Brain pericyte (primary cell): ENCODE data around the gene CPT1C.
"Not testable (repeated sequence)": the region's sequence is repeated elsewhere in the genome, so short reads cannot be mapped to it uniquely, and the experiment has no call there.

Source experiments
- DNase-seq: peaks from one replicate; pipeline ENCODE4 v3.0.0-alpha.2; 2012; ENCODE audit warnings: low read depth, low spot score

Gene CPT1C

DNA sequence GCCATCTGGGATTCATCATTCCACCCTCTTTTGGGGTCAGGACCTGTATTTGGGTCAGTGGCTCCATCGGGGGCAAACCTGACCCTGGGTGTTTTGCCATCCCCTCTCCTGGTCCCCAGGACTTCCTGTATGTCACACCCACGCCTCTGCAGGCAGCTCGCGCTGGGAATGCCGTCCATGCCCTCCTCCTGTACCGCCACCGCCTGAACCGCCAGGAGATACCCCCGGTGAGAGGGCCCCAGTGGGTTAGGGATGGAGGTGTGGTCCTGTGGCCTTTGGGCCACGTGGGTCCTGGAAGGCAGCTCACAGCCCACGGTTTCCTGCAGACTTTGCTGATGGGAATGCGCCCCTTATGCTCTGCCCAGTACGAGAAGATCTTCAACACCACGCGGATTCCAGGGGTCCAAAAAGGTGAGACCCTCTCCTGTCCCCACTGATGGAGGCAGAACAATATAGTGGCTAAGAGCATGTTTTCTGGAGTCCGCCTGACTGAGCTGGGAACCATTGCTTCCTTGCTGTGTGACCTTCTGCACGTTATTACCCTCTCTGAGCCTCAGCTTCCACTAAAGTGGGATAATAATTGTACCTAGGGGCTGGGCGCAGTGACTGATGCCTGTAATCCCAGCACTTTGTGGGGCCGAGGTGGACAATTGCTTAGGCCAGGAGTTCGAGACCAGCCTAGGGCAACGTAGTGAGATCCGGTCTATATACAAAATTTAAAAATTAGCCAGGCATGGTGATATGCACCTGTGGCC is 14.1 kb downstream of the CPT1C start:
- DNase-seq, result no peak

GRCh38 chr19:49705919-49706318 is 15.0 kb downstream of the CPT1C start:
- DNase-seq, result no peak

DNA sequence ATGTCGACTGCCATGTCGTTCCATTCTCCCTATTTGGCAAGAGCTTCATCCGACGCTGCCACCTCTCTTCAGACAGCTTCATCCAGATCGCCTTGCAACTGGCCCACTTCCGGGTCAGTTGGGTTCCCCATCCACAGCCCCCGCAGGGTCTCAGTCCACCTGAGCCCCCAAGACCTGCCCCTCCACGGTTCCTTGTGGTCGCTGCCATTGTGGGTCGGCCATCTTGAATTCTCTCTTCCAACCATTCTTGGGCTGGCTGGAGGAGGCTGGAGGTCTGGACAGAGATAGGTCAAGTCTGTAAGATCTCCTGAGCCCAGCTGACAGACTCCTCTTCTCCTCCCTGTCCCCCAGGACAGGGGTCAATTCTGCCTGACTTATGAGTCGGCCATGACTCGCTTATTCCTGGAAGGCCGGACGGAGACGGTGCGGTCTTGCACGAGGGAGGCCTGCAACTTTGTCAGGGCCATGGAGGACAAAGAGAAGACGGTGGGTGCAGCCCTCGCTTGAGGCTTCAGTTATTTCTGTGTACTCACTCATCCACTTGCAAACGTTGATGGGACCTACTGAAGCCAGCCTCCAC is 19.5 kb downstream of the CPT1C start:
- no peak for DNase-seq

DNA sequence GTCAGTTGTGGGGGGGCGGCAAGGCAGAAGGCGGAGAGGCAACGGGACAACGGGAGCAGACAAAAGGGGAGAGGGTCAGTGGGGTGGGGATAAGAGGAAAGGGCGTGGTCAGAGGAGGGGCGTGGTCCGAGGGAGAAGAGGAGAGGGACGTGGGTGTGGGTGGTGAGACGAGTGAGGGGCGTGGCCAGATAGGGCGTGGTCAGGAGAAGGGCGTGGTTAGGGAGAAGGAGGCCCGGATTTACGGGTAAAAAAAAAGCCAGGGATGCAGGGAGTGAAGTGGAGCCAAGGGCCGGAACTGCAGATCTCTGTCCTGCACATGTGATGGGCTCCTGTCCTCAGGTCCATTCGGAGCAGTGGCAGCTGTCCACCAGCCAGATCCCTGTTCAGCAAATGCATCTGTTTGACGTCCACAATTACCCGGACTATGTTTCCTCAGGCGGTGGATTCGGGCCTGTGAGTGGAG is 21.5 kb downstream of the CPT1C start:
- no peak for DNase-seq

DNA sequence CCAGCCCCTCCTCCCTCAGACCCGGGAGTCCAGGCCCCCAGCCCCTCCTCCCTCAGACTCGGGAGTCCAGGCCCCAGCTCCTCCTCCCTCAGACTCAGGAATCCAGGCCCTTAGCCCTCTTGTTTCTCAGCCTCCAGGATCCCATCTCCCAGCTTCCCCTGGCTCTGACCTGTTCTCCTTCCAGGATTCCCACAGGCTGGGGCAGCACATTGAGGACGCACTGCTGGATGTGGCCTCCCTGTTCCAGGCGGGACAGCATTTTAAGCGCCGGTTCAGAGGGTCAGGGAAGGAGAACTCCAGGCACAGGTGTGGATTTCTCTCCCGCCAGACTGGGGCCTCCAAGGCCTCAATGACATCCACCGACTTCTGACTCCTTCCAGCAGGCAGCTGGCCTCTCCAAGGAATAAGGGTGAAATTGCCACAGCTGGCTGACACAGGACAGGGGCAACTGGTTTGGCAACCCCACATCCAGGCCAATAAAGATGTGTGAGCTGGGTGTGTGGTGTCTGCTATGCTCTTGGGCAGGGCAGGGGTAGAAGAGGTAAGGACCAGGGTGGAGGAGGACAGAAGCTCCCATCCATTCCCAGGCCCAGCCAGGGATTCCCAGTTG is 22.4 kb downstream of the CPT1C start:
- no peak for DNase-seq

DNA sequence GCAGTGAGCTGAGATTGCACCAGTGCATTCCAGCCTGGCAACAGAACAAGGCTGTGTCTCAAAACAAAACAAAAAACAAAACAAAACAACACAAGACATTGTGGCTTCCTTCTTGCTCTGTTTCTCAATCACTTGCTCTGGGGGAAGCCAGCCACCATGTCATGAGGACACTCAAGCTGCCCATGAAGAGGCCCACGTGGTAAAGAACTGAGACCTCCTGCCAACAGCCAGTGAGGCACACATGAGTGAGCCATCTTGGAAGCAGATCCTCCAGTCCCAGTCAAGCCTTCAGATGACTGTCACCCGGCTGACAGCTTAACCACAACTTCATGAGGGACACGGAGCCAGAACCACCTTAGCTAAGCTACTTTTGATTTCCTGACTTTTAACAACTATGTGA is 25.2 kb downstream of the CPT1C start:
- DNase-seq, result no peak

DNA sequence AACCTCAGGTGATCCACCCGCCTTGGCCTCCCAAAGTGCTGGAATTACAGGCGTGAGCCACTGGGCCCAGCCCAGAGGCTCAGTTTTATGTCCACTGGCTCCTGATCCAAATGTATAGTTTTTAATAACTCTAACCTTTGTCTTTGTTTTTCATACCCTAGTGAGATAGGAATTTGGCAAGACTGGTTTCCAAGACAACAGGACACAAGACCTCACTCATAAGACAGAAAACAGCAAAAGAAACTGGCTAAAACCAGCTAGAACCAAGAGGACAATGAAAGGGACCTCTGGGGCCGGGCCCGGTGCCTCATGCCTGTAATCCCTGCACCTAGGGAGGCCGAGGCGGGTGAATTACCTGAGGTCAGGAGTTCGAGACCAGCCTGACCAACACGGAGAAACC is 27.6 kb downstream of the CPT1C start:
- DNase-seq, result peak; percentile 20

GRCh38 chr19:49718991-49719390 is 28.1 kb downstream of the CPT1C start:
- DNase-seq, result no peak

GRCh38 chr19:49719420-49719819 is 28.5 kb downstream of the CPT1C start:
- DNase-seq, result not testable (repeated sequence)

DNA sequence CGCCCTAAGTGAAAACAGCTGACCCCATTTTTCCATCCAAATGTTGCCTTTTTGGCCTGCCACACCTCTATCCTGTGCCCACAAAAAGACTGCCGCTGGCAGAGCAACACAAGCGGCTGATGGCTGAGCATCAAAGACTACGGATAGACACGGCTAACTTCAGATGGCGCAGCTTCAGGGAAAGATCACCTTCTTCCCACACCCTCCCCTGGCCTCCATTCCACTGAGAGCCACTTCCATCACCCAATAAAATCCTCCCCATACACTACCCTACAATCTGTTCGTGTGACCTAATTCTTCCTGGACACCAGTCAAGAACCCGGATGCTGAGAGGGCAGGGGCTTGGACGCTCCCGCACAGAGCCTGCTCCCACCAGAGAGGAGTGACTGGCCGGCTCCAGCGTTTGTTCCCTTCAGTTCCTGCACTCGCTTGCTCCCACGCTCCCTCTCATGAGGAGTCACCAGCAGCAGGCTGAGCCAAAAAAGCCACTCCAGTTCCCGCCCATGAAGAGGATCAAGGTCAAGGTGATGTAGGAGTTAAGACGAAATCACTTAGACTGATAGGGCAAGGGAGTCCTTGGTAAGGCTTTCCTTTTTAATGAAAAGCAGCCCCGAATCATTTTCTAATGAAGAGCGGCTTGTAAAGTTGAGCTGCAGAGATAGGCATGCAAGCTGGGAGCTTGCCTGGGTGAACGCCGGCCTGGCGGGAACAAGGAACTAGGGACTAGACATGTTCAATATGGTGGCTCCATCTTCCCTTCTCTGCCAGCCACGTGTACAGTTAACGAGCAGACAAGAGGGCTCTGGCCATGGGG is 36.5 kb downstream of the CPT1C start:
- DNase-seq, result no peak

DNA sequence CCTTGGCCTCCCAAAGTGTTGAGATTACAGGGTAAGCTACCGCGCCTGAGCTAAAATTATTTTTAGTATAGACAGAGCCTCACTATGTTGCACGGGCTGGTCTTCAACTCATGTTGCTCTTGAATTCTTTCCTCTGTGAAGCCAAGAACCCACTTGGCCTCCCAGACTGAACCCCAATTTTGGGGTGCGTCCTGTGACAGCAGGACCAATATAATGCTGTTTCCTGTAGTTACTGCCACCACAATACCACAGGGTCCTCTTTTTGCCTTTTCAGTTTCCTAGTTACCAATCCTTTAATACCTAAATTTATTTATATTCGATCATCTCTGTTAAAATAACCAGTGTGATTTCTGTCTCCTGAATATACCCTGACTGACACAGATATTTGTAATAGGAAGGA is 39.2 kb downstream of the CPT1C start:
- DNase-seq, result no peak

DNA sequence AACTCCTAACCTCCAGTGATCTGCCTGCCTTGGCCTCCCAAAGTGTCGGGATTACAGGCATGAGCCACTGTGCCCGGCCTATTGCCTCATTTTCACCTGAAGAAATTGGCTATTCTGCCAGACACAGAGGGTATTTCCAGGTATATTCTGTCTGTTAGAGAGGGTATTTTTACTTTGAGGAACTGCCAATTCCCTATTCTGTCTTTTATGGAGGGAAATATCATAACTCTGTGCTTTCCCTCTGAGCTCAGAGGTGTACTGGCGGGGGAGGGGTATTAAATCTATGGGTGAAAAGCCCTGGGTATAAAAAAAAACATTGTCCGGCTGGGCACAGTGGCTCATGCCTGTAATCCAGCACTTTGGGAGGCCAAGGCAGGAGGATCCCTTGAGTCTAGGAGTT is 47.4 kb downstream of the CPT1C start:
- no peak for DNase-seq

GRCh38 chr19:49739098-49739497 is 48.2 kb downstream of the CPT1C start:
- no peak for DNase-seq

DNA sequence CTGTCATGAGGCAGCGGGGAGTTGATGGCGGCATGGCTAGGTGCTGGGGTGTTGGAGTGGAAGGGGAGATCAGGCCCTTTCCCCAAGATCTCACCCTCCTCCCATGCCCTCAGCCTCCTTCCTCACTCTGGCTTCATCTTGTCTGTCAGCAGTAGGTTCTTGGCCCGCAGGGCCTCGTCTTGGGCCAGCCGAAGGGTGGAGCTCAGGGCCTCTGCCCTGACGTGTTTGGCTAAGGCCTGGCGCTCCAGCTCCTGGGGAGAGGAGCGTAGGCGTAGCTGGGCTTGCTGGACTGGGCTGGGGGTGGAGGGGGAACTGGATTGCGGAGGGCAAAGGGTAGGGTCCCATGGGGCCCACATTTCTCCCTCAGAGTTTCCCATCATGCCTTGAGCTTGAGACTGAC is 49.0 kb downstream of the CPT1C start:
- no peak for DNase-seq

GRCh38 chr19:49741210-49741844 is 50.4 kb downstream of the CPT1C start:
- no peak for DNase-seq

DNA sequence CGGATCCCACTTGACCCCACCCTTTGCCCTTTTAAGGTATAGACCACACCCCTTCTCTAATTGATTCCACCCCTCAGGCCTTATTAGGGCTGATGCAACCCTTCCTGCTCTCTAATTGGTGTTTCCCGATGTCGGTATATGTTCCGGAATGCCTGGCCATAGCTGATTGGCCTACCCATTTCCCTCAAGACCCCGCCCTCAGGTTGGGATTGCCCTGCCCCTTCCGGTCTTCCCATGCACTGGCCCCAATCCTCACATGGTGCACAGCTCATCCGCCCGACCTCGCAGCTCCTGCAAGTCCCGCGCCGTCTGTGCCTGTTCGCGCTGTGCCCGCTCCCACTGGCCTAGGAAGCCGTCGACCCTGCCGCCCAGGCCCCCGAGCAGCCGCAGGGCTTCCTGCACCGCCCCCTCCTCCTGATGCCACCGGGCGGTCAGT is 54.0 kb downstream of the CPT1C start:
- no peak for DNase-seq

DNA sequence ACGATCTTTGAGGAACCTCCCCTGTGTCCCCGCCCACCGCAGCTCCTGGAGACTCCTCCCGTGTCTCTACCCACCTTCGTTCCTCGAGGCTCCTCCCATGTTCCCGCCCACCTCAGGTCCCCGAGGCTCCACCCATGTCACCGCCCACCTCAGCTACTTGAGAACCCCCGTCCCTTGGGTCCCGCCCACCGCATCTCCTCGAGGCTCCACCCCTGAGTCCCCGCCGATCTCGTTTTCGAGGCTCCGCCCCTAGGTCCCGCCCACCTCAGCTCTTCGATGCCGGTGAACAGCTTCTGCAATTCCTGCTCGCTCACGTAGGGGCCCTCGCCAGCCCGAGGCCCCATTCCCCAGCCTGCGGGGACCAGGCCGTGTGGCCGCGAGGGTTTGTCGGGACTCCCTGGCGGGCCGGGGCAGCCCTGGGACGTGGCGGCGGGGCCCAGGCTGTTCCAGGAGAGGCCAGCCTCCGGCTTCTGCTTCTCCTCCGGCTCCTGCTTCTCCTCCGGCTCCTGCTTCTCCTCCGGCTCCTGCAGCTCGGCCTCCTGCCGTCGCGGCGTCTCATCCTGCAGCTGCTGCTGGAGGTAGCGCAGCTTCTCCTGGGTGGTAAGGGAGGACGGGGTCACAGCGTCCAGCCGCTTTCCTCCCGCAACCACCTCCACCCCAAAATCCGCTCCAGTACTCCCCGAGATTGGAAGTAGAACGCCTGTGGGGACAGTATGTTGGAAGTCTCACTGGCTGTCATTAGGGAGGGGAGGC is 55.5 kb downstream of the CPT1C start:
- DNase-seq, result no peak

DNA sequence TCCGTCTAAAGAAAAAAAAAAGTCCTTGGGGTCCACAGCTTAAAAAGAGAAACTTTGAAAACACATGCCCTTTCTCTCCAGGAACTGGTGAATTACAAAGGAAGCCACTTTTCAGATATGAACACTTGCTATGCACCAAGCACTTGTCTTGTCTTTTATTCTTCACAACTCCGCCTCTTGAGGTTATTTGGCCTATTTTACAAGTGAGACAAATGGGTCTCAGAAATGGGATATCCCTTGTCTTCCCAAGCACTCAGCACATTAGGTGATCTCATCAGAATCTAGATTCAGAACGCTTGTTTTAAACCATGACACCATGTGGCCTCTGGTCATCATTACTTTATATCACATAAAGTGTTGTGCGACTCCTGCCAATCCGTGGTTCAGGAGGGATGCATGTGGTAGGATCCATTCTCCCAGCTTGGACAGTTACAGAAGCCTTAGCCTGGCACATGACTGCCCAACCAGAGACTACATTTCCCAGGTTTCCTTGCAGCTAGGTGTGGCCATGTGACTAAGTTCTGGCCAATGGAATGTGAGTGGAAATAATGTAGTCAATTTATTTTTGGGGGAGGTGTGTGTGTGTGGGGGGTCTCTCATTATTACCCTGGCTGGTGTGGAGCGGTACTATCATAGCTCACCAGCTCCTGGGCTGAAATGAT is 58.3 kb downstream of the CPT1C start:
- DNase-seq, result no peak

GRCh38 chr19:49749771-49750170 is 58.9 kb downstream of the CPT1C start:
- no peak for DNase-seq

- DNase-seq, result no peak
These were observed 61.8 kb downstream of the CPT1C start for GRCh38 chr19:49752701-49753100.
